Endothelial cell of umbilical vein (primary cell): Measurements from ENCODE around the gene NUP54. TPM values are rescaled to one million over a fixed set of nuclear protein-coding genes. Genes with fewer than 3 reads are reported as not detected.

ENCODE experiments used
- BruUV-seq: library from RNA; stranded (reverse); fragments of 400-500 nt; replicated peaks from 2 replicates; lab custom pipeline; 2021; lab: Mats Ljungman, UMichigan
- CTCF ChIA-PET: fragments of 300-600, 350-600 bp; sonication (Branson Sonifier 250); formaldehyde crosslinking; loops from one replicate; lab custom pipeline; 2021; ENCODE audit warnings: antibody characterized with exemption, inconsistent platforms; lab: Charles Lee
- POLR2A ChIA-PET: fragments of 300-600, 350-600 bp; sonication (Branson Sonifier 250); formaldehyde crosslinking; loops from one replicate; lab custom pipeline; 2021; ENCODE audit warnings: antibody characterized with exemption, inconsistent platforms; lab: Charles Lee
- DNase-seq: peaks from one replicate; pipeline ENCODE4 v3.0.0-alpha.2; 2011; ENCODE audit warnings: low read depth, low spot score
- FAIRE-seq: peaks from 2 replicates; lab custom pipeline; 2011; peaks lifted over from hg19 to GRCh38; lab: Jason Lieb, UNC
- H2AFZ ChIP-seq: 2 replicates; pipeline ENCODE4 v1.6.0; 2012; ENCODE audit warnings: low read depth, low read length, control low read depth, inconsistent platforms
- H3K27ac ChIP-seq: 2 replicates; pipeline ENCODE4 v1.5.1; 2011; ENCODE audit warnings: low read depth, mild to moderate bottlenecking, control low read depth, low read length, moderate library complexity; ENCODE audit not compliant: insufficient read depth
- H3K27me3 ChIP-seq, 2 experiments: 2 replicates each; pipeline versions ENCODE4 v1.6.0 to v1.6.1; 2011; ENCODE audit warnings: low read length in 2 of 2, mixed read lengths in 1 of 2; ENCODE audit not compliant: control insufficient read depth in 2 of 2, insufficient read depth in 2 of 2
- H3K36me3 ChIP-seq, 2 experiments: 2 replicates in 1 of 2; 3 replicates in 1 of 2; pipeline ENCODE4 v1.5.1; 2011; ENCODE audit warnings: low read length in 2 of 2, mild to moderate bottlenecking in 1 of 2, moderate library complexity in 1 of 2; ENCODE audit not compliant: control insufficient read depth in 2 of 2, insufficient read depth in 2 of 2; ENCODE audit errors: extremely low read depth in 1 of 2
- H3K4me1 ChIP-seq: 3 replicates; pipeline ENCODE4 v1.5.1; 2011; ENCODE audit warnings: mild to moderate bottlenecking, low read length; ENCODE audit not compliant: control insufficient read depth, insufficient read depth; ENCODE audit errors: extremely low read depth
- H3K4me2 ChIP-seq: 2 replicates; pipeline ENCODE4 v1.6.1; 2011; ENCODE audit warnings: low read length, control low read depth, mixed read lengths; ENCODE audit not compliant: insufficient read depth
- H3K4me3 ChIP-seq, 3 experiments: fragments of 200-600 bp in 1 of 3; sonication (generic), shearing (Covaris generic) in 1 of 3; replicated peaks in 1 of 3; 2 replicates each; pipeline ENCODE4 v1.5.1; 2011 to 2016; ENCODE audit warnings: control low read depth in 3 of 3, low read length in 3 of 3, mild to moderate bottlenecking in 2 of 3, inconsistent platforms in 1 of 3, low read depth in 1 of 3, moderate library complexity in 1 of 3; ENCODE audit not compliant: insufficient read depth in 1 of 3
- H3K79me2 ChIP-seq: 2 replicates; pipeline ENCODE4 v1.6.0; 2012; ENCODE audit warnings: low read length, inconsistent platforms; ENCODE audit not compliant: control insufficient read depth, insufficient read depth
- H3K9ac ChIP-seq: replicated peaks from 2 replicates; pipeline ENCODE3; 2011; ENCODE audit warnings: low read length, control low read depth; ENCODE audit not compliant: insufficient read depth; ENCODE audit errors: extremely low read depth
- H3K9me1 ChIP-seq: replicated peaks from 3 replicates; pipeline ENCODE4 v1.6.0; 2011; ENCODE audit warnings: mild to moderate bottlenecking, low read length; ENCODE audit not compliant: control insufficient read depth, insufficient read depth; ENCODE audit errors: extremely low read depth
- H3K9me3 ChIP-seq: replicated peaks from 2 replicates; pipeline ENCODE4 v1.5.1; 2012; ENCODE audit warnings: low read length, inconsistent platforms; ENCODE audit not compliant: control insufficient read depth, insufficient read depth
- H4K20me1 ChIP-seq: replicated peaks from 2 replicates; pipeline ENCODE3; 2011; ENCODE audit warnings: mild to moderate bottlenecking, low read length; ENCODE audit not compliant: control insufficient read depth, insufficient read depth; ENCODE audit errors: extremely low read depth
- CTCF ChIP-seq, 2 donors: IDR thresholded peaks; 1 replicate in 1 of 2; 2 replicates in 1 of 2; pipeline ENCODE4 v1.5.1; 2011; ENCODE audit warnings: low read length in 2 of 2, mild to moderate bottlenecking in 2 of 2, moderate library complexity in 2 of 2, control low read depth in 1 of 2, inconsistent platforms in 1 of 2, low read depth in 1 of 2; ENCODE audit not compliant: insufficient read depth in 1 of 2; ENCODE audit errors: extremely low read depth in 1 of 2
- EZH2 ChIP-seq: IDR thresholded peaks from 2 replicates; pipeline ENCODE4 v1.6.1; 2012; ENCODE audit warnings: borderline replicate concordance, low read depth, mild to moderate bottlenecking, moderate library complexity, low read length, inconsistent platforms; ENCODE audit not compliant: severe bottlenecking
- FOS ChIP-seq: IDR thresholded peaks from 2 replicates; pipeline ENCODE4 v1.6.1; 2011; ENCODE audit warnings: mild to moderate bottlenecking, low read length, moderate library complexity, borderline replicate concordance; ENCODE audit not compliant: insufficient read depth
- GATA2 ChIP-seq: IDR thresholded peaks from 2 replicates; pipeline ENCODE4 v1.7.0; 2011; ENCODE audit warnings: low read depth, mild to moderate bottlenecking, moderate library complexity, mixed read lengths, low read length; ENCODE audit not compliant: insufficient read length, insufficient read depth
- JUN ChIP-seq: IDR thresholded peaks from 2 replicates; pipeline ENCODE4 v1.6.1; 2011; ENCODE audit warnings: borderline replicate concordance, low read depth; ENCODE audit not compliant: insufficient read length, insufficient read depth
- MAX ChIP-seq: IDR thresholded peaks from 2 replicates; pipeline ENCODE4 v1.6.1; 2011; ENCODE audit not compliant: insufficient read depth, insufficient read length
- MYC ChIP-seq: IDR thresholded peaks from one replicate; pipeline ENCODE4 v1.6.1; 2011; ENCODE audit warnings: mild to moderate bottlenecking, low read depth, low read length
- POLR2A ChIP-seq: IDR thresholded peaks from 2 replicates; pipeline ENCODE4 v1.6.1; 2012; ENCODE audit warnings: low read depth, mild to moderate bottlenecking, control low read depth, low read length
- dilution Hi-C: fragments of 300-500 bp; cut with MboI; formaldehyde crosslinking; loops from one replicate; pipeline ENCODE4 v1.15.0; 2019; ENCODE audit warnings: low sequenced_read_pairs; ENCODE audit not compliant: extremely low pct_ligation_motif_present
- intact Hi-C: fragments of 100-400 bp; cut with micrococcal nuclease; formaldehyde crosslinking; loops from one replicate; pipeline ENCODE4 v1.10.0; 2022
- polyA plus RNA-seq, 4 experiments: library from polyadenylated mRNA; depleted of rRNA in 3 of 4; stranded (reverse) in 3 of 4; unstranded in 1 of 4; fragments of >200 nt; gene quantifications; 2 replicates each; pipeline versions ENCODE4 v1.2.1 to v1.2.3, GENCODE V29; 2011 to 2012; ENCODE audit warnings: missing spikeins in 1 of 4
- total RNA-seq: library from RNA; stranded (reverse); gene quantifications from 2 replicates; pipeline ENCODE4 v1.2.3, GENCODE V29; 2021

Gene NUP54
- total and polyA plus RNA-seq, 2 donors (not counting 3 experiments of a cell fraction or from before 2014, with no cell fraction given), result 25.7 to 45.7 TPM

GRCh38 chr4:76091052-76091451 is 57.1 kb downstream of the NUP54 start:
- no peaks in the 10 kb centered on the region for H4K20me1 ChIP-seq
- ChIA-PET CTCF (no interaction called here), POLR2A (interaction anchor here (0.6 kb wide), 1 partner anchor 10 kb away, joined by 3 read pairs; no protein-coding TSS in a partner anchor)
- no peak overlapping the region for H3K27ac ChIP-seq
- no peak overlapping the region for H3K4me2 ChIP-seq
- BruUV-seq, result no TSS peak
- no peaks in the 10 kb centered on the region for H3K36me3 ChIP-seq
- no peak overlapping the region for H3K4me3 ChIP-seq
- peaks cover 7% of the 10 kb centered on the region for H3K4me1 ChIP-seq
- DNase-seq, result no peak
- TF ChIP-seq MAX, result no peak
- no peak for TF ChIP-seq JUN
- no peak for TF ChIP-seq MYC
- no peak for TF ChIP-seq FOS
- no peak for TF ChIP-seq GATA2
- TF ChIP-seq EZH2, result no peak
- no peak for TF ChIP-seq CTCF (IDR thresholded peaks at IDR 0.05; ENCODE audit: extremely low read depth in 1 of 2, insufficient read depth in 1 of 2, low read depth in 1 of 2, low read length in 2 of 2)
- no peak for TF ChIP-seq POLR2A
- H3K9me3 ChIP-seq, result no peaks in the 10 kb centered on the region
- H3K79me2 ChIP-seq, result no peaks in the 10 kb centered on the region
- no peak overlapping the region for H3K9ac ChIP-seq
- no peaks in the 10 kb centered on the region for H3K27me3 ChIP-seq
- no peak for FAIRE-seq
- H3K9me1 ChIP-seq, result no peaks in the 10 kb centered on the region
- H2AFZ ChIP-seq, result no peak overlapping the region
- dilution Hi-C loops (no loop called here), intact Hi-C loops (no loop called here)
